ENCODE measurements around the gene ROBO1. TPM values are rescaled to one million over a fixed set of nuclear protein-coding genes. Genes with fewer than 3 reads are reported as not detected.
"Not testable (repeated sequence)": the region's sequence is repeated elsewhere in the genome, so short reads cannot be mapped to it uniquely, and the experiment has no call there.

ROBO1 gene
- total RNA-seq, 2 experiments from 2014 or later = not detected

DNA sequence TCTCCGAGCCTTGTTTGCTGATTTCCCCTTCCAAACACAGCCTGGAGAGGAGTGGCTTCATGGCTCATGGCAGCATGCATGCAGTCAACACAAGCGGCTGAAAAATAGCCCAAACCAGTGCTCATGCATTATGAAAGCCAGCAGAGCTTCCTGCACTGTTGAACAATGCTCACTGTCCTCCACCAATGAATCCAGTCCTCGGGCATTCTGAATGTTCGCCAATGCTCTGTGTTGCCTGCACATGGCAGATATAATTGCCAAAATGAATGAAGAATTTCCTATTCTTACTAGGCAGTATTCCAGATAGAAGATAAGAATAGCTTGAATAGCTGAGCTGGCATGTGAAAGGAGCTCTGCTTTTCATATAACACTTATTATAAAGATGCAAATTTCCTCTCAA, 252.7 kb downstream of the ROBO1 start:
- H3K4me1 Mint-ChIP-seq = no peaks in the 10 kb centered on the region
- ChIA-PET POLR2A (no interaction called here), CTCF (no interaction called here)
- no peak overlapping the region for H3K27ac Mint-ChIP-seq
- H3K9me3 Mint-ChIP-seq = peaks cover 4% of the 10 kb centered on the region
- no peaks in the 10 kb centered on the region for H3K36me3 Mint-ChIP-seq (ENCODE audit: low read depth)
- DNase-seq = no peak
- no peak overlapping the region for H3K4me3 Mint-ChIP-seq
- no peaks in the 10 kb centered on the region for H3K27me3 Mint-ChIP-seq

DNA sequence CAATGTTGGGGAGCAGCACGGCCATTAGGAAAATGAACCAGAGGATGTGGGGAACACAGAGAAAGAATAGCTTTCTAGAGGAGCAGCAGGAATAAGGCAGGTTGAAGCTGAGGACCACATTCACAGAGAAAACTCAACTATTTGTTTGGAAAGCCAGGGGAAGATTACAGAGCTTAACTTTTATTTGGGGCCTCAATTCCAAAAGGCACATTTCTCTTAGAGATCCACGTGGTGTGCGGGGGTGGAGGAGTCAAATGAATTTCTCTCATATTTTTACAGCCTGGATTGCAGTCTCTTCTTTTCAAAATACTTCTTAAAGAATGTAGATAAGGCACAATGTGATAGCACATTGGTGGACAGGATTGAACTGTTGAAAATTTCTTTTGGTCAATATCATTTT, 253.7 kb downstream of the ROBO1 start:
- no peak for DNase-seq
- CTCF ChIA-PET = no interaction called here

GRCh38 chr3:79506751-79507150, 261.0 kb downstream of the ROBO1 start:
- CTCF ChIA-PET = no interaction called here
- Mint-ChIP-seq H3K9me3 (peaks cover 5% of the 10 kb centered on the region), H3K27ac (no peak overlapping the region), H3K36me3 (ENCODE audit: low read depth) (no peaks in the 10 kb centered on the region), H3K4me3 (no peak overlapping the region), H3K4me1 (no peaks in the 10 kb centered on the region), H3K27me3 (no peaks in the 10 kb centered on the region)
- no peak for DNase-seq
- POLR2A ChIA-PET = no interaction called here

More for the DNA sequence above, 253.7 kb downstream of the ROBO1 start:
- peaks cover 4% of the 10 kb centered on the region for H3K9me3 Mint-ChIP-seq
- POLR2A ChIA-PET = no interaction called here
- H3K4me3 Mint-ChIP-seq = no peak overlapping the region
- H3K27ac Mint-ChIP-seq = no peak overlapping the region
- H3K4me1 Mint-ChIP-seq = no peaks in the 10 kb centered on the region
- H3K27me3 Mint-ChIP-seq = no peaks in the 10 kb centered on the region
- no peaks in the 10 kb centered on the region for H3K36me3 Mint-ChIP-seq (ENCODE audit: low read depth)

- CTCF ChIA-PET; H3K4me1 Mint-ChIP-seq; H3K4me3 Mint-ChIP-seq; POLR2A ChIA-PET; DNase-seq; H3K27ac Mint-ChIP-seq; H3K27me3 Mint-ChIP-seq; H3K36me3 Mint-ChIP-seq (ENCODE audit: low read depth): not testable (repeated sequence)
- H3K9me3 Mint-ChIP-seq = peaks cover 10% of the 10 kb centered on the region
Observed at GRCh38 chr3:79502216-79502681, 265.5 kb downstream of the ROBO1 start.

DNA sequence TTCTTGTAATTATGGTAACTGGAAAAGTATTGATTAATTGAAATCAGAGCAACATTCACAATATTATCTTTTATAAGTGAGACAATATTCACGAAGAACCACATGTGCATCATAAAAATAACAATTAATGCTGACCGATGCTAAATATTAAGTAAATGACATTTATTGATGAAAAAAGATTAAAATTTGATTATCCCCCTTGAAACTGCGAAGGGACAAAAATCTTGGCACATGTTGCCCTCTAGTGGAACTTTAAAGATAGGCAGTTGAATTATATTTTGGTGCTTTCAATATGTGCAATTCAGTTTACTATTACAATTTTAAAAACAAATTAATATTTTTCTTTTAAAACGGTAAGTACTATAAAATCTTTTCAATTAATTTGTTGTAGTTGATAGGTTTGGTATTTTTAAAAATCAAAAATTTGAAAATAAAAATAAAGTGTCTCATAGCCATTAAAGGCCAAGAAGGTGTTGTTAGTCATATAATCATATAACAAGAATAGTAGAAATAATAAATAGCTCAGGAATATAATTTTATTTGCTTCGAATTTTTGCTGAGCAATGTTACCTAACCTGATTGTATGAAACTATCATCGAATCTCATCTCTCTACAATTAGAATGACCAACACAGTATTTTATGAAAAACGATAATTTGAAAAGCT, 270.2 kb downstream of the ROBO1 start:
- no peaks in the 10 kb centered on the region for H3K27me3 Mint-ChIP-seq
- POLR2A ChIA-PET = no interaction called here
- H3K36me3 Mint-ChIP-seq (ENCODE audit: low read depth) = no peaks in the 10 kb centered on the region
- no peaks in the 10 kb centered on the region for H3K4me1 Mint-ChIP-seq
- CTCF ChIA-PET = no interaction called here
- no peak overlapping the region for H3K27ac Mint-ChIP-seq
- no peak overlapping the region for H3K4me3 Mint-ChIP-seq
- DNase-seq = no peak
- H3K9me3 Mint-ChIP-seq = peaks cover 9% of the 10 kb centered on the region

DNA sequence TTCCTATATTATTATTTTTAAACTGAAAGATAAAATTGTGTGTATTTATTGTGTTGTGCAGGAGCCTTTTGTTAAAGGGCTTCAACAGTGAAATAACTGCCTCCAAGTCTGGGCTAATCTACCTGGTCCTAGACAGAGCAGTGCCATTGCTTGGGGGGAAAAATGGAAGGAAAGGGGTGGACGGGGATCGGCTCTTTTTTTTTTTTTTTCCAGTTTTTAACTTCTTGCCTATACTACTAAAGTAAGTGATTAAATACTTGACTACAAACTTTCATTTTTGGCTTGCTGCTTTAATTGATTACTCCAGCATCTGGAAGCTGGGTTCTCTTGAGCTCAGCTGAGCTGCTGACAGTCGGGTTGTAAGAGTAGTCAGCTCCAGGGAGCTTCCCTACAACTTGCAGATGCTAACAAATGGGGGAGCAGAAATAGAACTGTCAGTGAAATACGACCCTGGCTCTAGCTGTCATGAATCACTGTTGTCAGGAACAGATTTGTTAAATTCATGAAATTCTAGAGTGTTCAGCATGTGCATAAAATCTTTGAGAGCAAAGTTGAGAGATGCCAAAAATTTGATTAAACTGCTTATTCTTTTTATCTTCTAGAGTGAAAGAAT, 276.7 kb downstream of the ROBO1 start:
- Mint-ChIP-seq H3K4me1 (no peaks in the 10 kb centered on the region), H3K4me3 (no peak overlapping the region), H3K36me3 (ENCODE audit: low read depth) (no peaks in the 10 kb centered on the region), H3K27me3 (no peaks in the 10 kb centered on the region), H3K9me3 (peaks cover 2% of the 10 kb centered on the region), H3K27ac (no peak overlapping the region)
- no peak for DNase-seq
- CTCF ChIA-PET = no interaction called here
- POLR2A ChIA-PET = no interaction called here

DNA sequence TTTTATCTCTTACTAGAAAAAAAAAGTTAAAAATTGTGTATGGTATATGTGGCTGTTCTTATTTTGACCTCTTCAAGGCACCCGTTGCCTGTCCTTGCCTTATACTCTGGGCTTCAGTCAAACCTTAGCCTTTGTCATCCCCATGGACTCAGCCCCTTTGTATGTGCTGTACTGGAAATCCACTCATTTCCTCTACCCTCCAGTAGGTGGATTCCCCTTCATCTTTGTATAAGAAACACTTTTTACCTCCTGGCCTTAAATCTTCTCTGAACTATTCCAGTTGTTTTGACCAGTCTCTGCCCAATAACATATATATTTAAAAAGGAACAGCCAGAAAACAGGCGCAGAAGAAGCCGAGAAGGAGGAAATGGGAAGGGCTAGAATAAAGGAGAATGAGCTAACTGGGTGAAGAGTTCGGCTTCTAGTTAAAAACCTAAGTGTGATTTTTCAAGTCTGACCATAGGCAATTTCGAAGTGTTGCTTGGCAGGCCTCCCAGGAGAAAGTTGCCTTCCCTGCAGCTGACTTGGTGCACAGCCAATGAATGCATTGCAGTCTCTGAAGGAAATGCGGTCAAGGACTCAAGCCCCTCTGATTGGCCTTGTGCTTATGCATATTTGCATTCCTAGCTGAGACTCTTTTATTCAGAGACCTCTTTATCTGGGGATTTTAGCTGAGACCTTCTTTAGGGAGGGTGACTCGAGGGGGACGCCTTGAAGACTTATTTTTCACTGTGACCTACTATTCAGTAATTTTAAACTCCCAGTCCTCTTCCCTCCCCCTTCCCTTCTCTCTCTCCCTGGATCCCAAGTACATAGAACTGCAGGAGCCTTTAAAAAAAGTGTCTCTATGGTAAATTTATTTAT, 277.4 kb downstream of the ROBO1 start:
- Mint-ChIP-seq H3K4me1 (no peaks in the 10 kb centered on the region), H3K27ac (no peak overlapping the region), H3K4me3 (no peak overlapping the region), H3K27me3 (no peaks in the 10 kb centered on the region), H3K9me3 (peaks cover 2% of the 10 kb centered on the region), H3K36me3 (ENCODE audit: low read depth) (no peaks in the 10 kb centered on the region)
- DNase-seq = no peak
- CTCF ChIA-PET = no interaction called here
- POLR2A ChIA-PET = no interaction called here

- Mint-ChIP-seq H3K9me3 (peaks cover 2% of the 10 kb centered on the region), H3K27ac (no peak overlapping the region), H3K36me3 (ENCODE audit: low read depth) (no peaks in the 10 kb centered on the region), H3K27me3 (no peaks in the 10 kb centered on the region), H3K4me3 (no peak overlapping the region), H3K4me1 (no peaks in the 10 kb centered on the region)
- CTCF ChIA-PET = no interaction called here
- POLR2A ChIA-PET = no interaction called here
- no peak for DNase-seq
Observed at GRCh38 chr3:79488407-79488806, 279.4 kb downstream of the ROBO1 start.

GRCh38 chr3:79480746-79481145, 287.1 kb downstream of the ROBO1 start:
- H3K4me1 Mint-ChIP-seq = no peaks in the 10 kb centered on the region
- peaks cover 5% of the 10 kb centered on the region for H3K9me3 Mint-ChIP-seq
- H3K27ac Mint-ChIP-seq = no peak overlapping the region
- POLR2A ChIA-PET = no interaction called here
- DNase-seq = no peak
- H3K36me3 Mint-ChIP-seq (ENCODE audit: low read depth) = no peaks in the 10 kb centered on the region
- CTCF ChIA-PET = no interaction called here
- no peaks in the 10 kb centered on the region for H3K27me3 Mint-ChIP-seq
- H3K4me3 Mint-ChIP-seq = no peak overlapping the region

GRCh38 chr3:79478620-79479019, 289.2 kb downstream of the ROBO1 start:
- no peak overlapping the region for H3K4me3 Mint-ChIP-seq
- no peak overlapping the region for H3K27ac Mint-ChIP-seq
- no peak for DNase-seq
- POLR2A ChIA-PET = no interaction called here
- CTCF ChIA-PET = no interaction called here
- H3K9me3 Mint-ChIP-seq = peaks cover 5% of the 10 kb centered on the region
- H3K27me3 Mint-ChIP-seq = no peaks in the 10 kb centered on the region
- no peaks in the 10 kb centered on the region for H3K4me1 Mint-ChIP-seq
- H3K36me3 Mint-ChIP-seq (ENCODE audit: low read depth) = no peaks in the 10 kb centered on the region

GRCh38 chr3:79477242-79477641, 290.6 kb downstream of the ROBO1 start:
- CTCF ChIA-PET = no interaction called here
- H3K9me3 Mint-ChIP-seq = peaks cover 5% of the 10 kb centered on the region
- H3K4me1 Mint-ChIP-seq = no peaks in the 10 kb centered on the region
- no peak overlapping the region for H3K4me3 Mint-ChIP-seq
- POLR2A ChIA-PET = no interaction called here
- no peaks in the 10 kb centered on the region for H3K27me3 Mint-ChIP-seq
- no peaks in the 10 kb centered on the region for H3K36me3 Mint-ChIP-seq (ENCODE audit: low read depth)
- DNase-seq = no peak
- H3K27ac Mint-ChIP-seq = no peak overlapping the region

DNA sequence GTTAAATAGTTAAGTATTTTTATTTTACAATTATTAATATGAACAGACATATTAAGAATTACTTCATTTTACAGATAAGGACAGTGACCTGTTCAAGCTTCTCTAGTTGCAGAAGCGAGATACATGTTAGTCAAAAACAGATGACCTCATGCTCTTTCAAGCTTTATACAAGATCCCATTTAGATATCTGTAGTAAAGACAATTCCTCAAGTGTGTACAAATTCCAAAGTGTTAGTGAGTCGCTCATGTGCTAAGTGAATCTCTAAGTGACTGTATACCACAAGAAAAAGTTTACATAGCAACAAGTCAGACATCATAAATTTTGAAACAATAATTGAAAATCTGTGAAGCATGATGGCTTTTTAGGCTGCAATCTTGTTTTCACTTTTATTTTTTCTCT, 293.8 kb downstream of the ROBO1 start:
- POLR2A ChIA-PET = no interaction called here
- no peak overlapping the region for H3K4me3 Mint-ChIP-seq
- no peak for DNase-seq
- H3K9me3 Mint-ChIP-seq = peaks cover 7% of the 10 kb centered on the region
- CTCF ChIA-PET = no interaction called here
- H3K36me3 Mint-ChIP-seq (ENCODE audit: low read depth) = no peaks in the 10 kb centered on the region
- H3K27me3 Mint-ChIP-seq = no peaks in the 10 kb centered on the region
- H3K27ac Mint-ChIP-seq = no peak overlapping the region
- H3K4me1 Mint-ChIP-seq = no peaks in the 10 kb centered on the region

GRCh38 chr3:79467721-79468120, 300.1 kb downstream of the ROBO1 start:
- no peaks in the 10 kb centered on the region for H3K4me1 Mint-ChIP-seq
- no peak for DNase-seq
- no peaks in the 10 kb centered on the region for H3K27me3 Mint-ChIP-seq
- ChIA-PET POLR2A (no interaction called here), CTCF (no interaction called here)
- peaks cover 5% of the 10 kb centered on the region for H3K9me3 Mint-ChIP-seq
- H3K36me3 Mint-ChIP-seq (ENCODE audit: low read depth) = no peaks in the 10 kb centered on the region
- no peak overlapping the region for H3K27ac Mint-ChIP-seq
- no peak overlapping the region for H3K4me3 Mint-ChIP-seq

All from activated CD4-positive, alpha-beta memory T cell treated with anti-CD3 and anti-CD28 coated beads, Interleukin-2, amount 10 ng/mL, durations not matched to agents 7 days and 5 days (primary cell).